Activated T-helper 17 cell treated with anti-CD3 and anti-CD28 coated beads, Interleukin-2, amount 50 U/mL, for 72 hours (primary cell): Measurements from ENCODE around the gene CBX8. TPM values are rescaled to one million over a fixed set of nuclear protein-coding genes. Genes with fewer than 3 reads are reported as not detected.

Experiments used
- ATAC-seq: fragments of 150-1000 bp; cut with Tn5 transposase; replicated peaks from 2 replicates; pipeline ENCODE4 v1.10.0; 2021; ENCODE audit warnings: mild to moderate bottlenecking, moderate library complexity
- H3K27ac Mint-ChIP-seq: one replicate; pipeline ENCODE4 v1.8.0; 2022; ENCODE audit warnings: mixed read lengths
- H3K27me3 Mint-ChIP-seq: one replicate; pipeline ENCODE4 v1.8.0; 2022; ENCODE audit warnings: mixed read lengths
- H3K36me3 Mint-ChIP-seq: one replicate; pipeline ENCODE4 v1.8.0; 2022; ENCODE audit warnings: low read depth, mild to moderate bottlenecking, mixed read lengths
- H3K4me1 Mint-ChIP-seq: one replicate; pipeline ENCODE4 v1.8.0; 2022; ENCODE audit warnings: mixed read lengths
- H3K4me3 Mint-ChIP-seq: one replicate; pipeline ENCODE4 v1.8.0; 2022; ENCODE audit warnings: mild to moderate bottlenecking, mixed read lengths
- H3K9me3 Mint-ChIP-seq: one replicate; pipeline ENCODE4 v1.8.0; 2022; ENCODE audit warnings: mixed read lengths
- total RNA-seq, 2 donors: library from RNA; stranded (reverse); gene quantifications; one replicate each; pipeline ENCODE4 v1.2.3, GENCODE V29; 2022

CBX8 gene
- total RNA-seq, 2 donors from 2014 or later = 1.6 to 5.5 TPM

GRCh38 chr17:79818026-79818758 is 21.3 kb upstream of the CBX8 start:
- no peaks in the 10 kb centered on the region for H3K9me3 Mint-ChIP-seq
- H3K4me3 Mint-ChIP-seq = no peak overlapping the region
- peaks cover 6% of the 10 kb centered on the region for H3K4me1 Mint-ChIP-seq
- peaks cover 21% of the 10 kb centered on the region for H3K27me3 Mint-ChIP-seq
- no peak overlapping the region for H3K27ac Mint-ChIP-seq
- peaks cover 6% of the 10 kb centered on the region for H3K36me3 Mint-ChIP-seq
- no peak for ATAC-seq

- Mint-ChIP-seq H3K27ac (no peak overlapping the region), H3K4me3 (no peak overlapping the region)
Observed at GRCh38 chr17:79815836-79816461, 19.1 kb upstream of the CBX8 start.

GRCh38 chr17:79814974-79815835 is 18.3 kb upstream of the CBX8 start:
- Mint-ChIP-seq H3K4me3 (no peak overlapping the region), H3K27ac (no peak overlapping the region), H3K4me1 (peaks cover 10% of the 10 kb centered on the region), H3K36me3 (peaks cover 6% of the 10 kb centered on the region), H3K27me3 (peaks cover 32% of the 10 kb centered on the region), H3K9me3 (no peaks in the 10 kb centered on the region)
- ATAC-seq = no peak

More at GRCh38 chr17:79815836-79816461, 19.1 kb upstream of the CBX8 start:
- ATAC-seq = no peak
- Mint-ChIP-seq H3K9me3 (no peaks in the 10 kb centered on the region), H3K27me3 (peaks cover 28% of the 10 kb centered on the region), H3K36me3 (peaks cover 6% of the 10 kb centered on the region), H3K4me1 (peaks cover 7% of the 10 kb centered on the region)

- H3K4me3 Mint-ChIP-seq = peak overlapping the region; percentile 62
- no peaks in the 10 kb centered on the region for H3K9me3 Mint-ChIP-seq
- no peak for ATAC-seq
- peaks cover 10% of the 10 kb centered on the region for H3K4me1 Mint-ChIP-seq
- peaks cover 6% of the 10 kb centered on the region for H3K36me3 Mint-ChIP-seq
- H3K27ac Mint-ChIP-seq = no peak overlapping the region
- peaks cover 32% of the 10 kb centered on the region for H3K27me3 Mint-ChIP-seq
Observed at GRCh38 chr17:79814127-79814973, 17.5 kb upstream of the CBX8 start.

DNA sequence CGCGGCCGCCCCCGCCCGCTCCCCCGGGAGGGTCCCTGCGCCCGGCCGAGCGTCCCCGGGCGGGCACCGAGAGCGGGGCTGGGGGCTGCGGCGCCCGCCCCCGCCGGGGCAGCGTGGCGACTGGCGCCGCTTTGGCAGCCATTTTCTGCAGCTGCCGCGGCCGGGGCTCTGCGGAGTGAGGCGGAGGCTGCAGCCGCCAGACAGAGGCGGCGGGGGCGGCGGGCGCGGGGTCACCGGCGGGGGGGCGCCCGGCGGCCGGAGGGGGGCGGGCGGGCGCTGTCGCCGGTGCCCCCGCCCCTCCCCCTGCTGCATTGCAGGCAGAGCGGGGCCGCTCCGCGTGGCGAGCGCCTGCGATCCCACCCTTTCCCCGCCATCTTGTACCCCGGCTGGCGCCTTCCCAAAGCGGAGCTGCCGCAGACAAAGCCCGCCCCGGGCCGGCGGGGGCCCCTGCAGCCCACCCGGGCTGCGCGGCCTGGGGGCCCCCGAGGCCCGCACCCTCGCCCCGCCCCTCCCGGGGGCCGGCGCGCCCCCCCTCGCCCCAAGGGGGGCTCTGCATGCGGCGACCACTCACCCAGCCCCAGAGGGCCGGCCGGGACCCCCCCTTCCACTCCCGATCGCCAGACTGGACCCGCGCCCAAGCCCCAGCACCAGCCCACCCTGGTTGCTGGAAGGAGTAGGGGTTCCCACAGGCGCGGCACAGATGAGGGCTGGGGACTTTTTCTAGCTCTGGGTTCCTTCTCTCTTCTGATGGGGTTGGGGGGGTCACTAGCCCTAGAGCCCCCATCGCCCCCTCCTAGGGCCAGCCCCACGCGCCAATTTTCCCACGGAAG is 16.6 kb upstream of the CBX8 start:
- Mint-ChIP-seq H3K36me3 (peaks cover 6% of the 10 kb centered on the region), H3K27me3 (peaks cover 37% of the 10 kb centered on the region), H3K4me1 (peaks cover 10% of the 10 kb centered on the region), H3K27ac (no peak overlapping the region), H3K9me3 (no peaks in the 10 kb centered on the region), H3K4me3 (peak overlapping the region; percentile 62)
- ATAC-seq = no peak

- Mint-ChIP-seq H3K27me3 (peaks cover 41% of the 10 kb centered on the region), H3K36me3 (peaks cover 6% of the 10 kb centered on the region), H3K9me3 (no peaks in the 10 kb centered on the region), H3K4me1 (peaks cover 10% of the 10 kb centered on the region), H3K4me3 (peak overlapping the region; percentile 35), H3K27ac (no peak overlapping the region)
- ATAC-seq = no peak
Observed at GRCh38 chr17:79812353-79813258, 15.7 kb upstream of the CBX8 start.

- Mint-ChIP-seq H3K9me3 (no peaks in the 10 kb centered on the region), H3K27me3 (peaks cover 44% of the 10 kb centered on the region), H3K4me3 (peak overlapping the region; percentile 35), H3K27ac (no peak overlapping the region), H3K36me3 (peaks cover 6% of the 10 kb centered on the region), H3K4me1 (peaks cover 10% of the 10 kb centered on the region)
- no peak for ATAC-seq
Observed at GRCh38 chr17:79811868-79812352, 15.0 kb upstream of the CBX8 start.

DNA sequence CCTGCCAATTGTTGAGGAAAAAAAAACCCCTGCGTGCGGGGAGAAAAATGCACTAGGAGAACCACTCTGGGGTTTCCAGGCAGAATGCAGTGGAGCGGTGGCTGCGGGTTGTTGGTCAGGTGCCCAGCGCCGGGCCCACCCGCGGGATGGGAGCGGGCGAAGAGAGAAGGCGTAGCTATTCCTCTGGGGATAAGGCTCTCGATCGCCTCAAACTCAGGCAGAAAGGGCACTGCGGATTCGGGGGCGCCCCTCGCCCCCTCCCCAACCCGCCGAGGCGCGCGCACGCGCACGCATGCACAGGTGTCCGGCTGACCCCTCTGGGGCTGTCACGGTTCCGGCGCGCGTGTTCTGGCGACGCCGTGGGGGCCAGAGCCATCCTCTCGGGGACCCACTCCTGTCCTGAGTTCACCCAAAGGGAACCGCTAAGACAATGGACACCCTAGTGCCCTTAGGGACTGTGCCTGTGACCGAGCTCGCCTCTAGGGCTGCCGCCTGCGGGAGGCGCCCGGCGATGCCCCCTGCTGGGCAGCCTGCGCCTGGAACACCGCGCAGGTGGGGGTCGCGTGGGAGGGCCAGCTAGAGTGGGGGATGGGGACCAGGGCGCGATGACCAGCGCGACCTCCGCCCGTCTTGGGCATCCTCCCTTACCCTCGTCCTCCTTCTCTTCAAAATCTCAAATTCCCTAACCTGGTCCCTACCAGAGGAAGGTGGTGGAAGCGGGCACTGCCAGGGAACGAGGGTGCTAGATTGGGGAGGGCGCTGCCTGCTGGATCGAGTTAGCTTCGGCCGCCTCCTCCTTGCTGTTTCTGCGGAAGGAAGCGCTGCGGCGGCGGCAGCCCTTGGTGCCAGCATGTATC is 14.4 kb upstream of the CBX8 start:
- ATAC-seq = peak; percentile 18
- Mint-ChIP-seq H3K4me3 (peak overlapping the region; percentile 35), H3K27ac (no peak overlapping the region)

DNA sequence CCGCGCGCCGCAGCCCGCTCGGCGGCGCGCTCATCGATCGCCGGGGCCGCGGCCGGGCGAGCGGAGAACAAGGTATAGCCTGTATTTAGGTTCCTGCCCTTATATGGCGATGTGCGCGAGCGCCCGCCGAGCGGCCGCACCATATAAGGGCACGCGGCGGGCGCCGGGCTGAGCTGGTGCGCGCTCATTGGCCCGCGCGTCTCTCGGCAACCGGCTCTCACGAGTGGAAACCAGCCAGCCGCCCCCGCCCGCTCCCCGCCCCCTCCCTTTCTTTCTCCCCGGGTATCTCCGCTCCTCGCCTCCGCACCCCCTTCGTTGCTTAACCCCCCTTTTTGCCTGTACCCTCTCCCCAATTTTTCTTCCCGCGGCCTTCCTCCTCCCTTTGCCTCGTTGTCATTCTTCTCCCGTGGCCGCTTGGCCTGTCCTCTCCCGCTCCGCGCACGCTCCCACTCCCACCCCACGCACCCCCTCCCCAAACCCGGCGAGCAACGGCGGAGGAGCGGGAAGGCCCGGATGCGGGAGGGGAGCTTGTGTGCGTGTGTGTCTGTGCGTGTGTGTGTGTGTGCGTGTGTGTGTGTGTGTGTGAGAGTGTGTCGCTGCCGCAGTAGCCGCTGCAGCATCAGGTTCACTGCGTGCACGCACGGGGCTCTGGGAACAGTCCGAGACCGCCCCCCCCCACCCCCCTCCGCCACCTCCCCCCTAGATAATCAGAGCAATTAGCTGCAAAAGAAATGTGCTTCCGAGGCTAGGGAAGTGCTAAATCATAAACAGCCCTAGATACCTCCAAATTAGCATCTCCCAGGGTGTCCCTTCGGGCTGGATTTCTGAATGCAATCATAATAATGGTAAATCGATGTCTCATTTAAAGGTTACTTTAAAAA is 13.5 kb upstream of the CBX8 start:
- H3K4me1 Mint-ChIP-seq = peaks cover 14% of the 10 kb centered on the region
- no peaks in the 10 kb centered on the region for H3K9me3 Mint-ChIP-seq
- H3K27me3 Mint-ChIP-seq = peaks cover 49% of the 10 kb centered on the region
- peak overlapping the region; percentile 33 for H3K4me3 Mint-ChIP-seq
- peaks cover 6% of the 10 kb centered on the region for H3K36me3 Mint-ChIP-seq
- H3K27ac Mint-ChIP-seq = no peak overlapping the region
- peak; percentile 96 for ATAC-seq

More for the DNA sequence above, 14.4 kb upstream of the CBX8 start:
- peaks cover 6% of the 10 kb centered on the region for H3K36me3 Mint-ChIP-seq
- peaks cover 46% of the 10 kb centered on the region for H3K27me3 Mint-ChIP-seq
- H3K4me1 Mint-ChIP-seq = peaks cover 10% of the 10 kb centered on the region
- H3K9me3 Mint-ChIP-seq = no peaks in the 10 kb centered on the region

DNA sequence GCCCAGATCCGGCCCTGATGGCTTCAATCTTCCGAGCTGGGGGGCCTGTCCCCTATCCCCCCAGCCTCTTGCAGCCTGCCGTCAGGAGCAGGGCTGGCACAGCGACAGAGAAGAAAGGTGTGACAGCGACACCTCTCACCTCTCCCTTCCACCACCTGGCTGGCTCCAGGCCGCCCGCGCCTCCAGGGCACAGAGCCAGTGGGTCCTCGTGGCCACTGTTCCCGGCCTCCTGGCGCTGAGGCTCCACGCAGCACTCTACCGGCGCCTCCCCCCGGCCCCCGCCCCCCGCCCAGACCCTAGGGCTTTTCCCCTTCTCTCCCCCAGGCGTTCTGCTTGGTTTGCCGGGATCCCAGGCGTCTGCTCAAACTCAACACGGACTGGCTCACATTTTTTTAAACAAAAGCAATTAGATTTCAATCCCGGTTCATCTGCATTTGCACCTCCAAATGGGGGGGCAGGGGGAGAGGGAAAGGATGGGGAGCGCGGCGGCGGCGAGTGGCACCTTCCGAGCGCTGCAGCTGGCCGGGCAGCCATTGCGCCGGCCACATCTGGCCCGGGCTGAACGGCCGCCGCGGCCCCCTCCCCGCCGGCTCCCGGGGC is 12.8 kb upstream of the CBX8 start:
- peak overlapping the region; percentile 33 for H3K4me3 Mint-ChIP-seq
- H3K27ac Mint-ChIP-seq = no peak overlapping the region
- H3K27me3 Mint-ChIP-seq = peaks cover 54% of the 10 kb centered on the region

More for the DNA sequence above, 12.8 kb upstream of the CBX8 start:
- Mint-ChIP-seq H3K4me1 (peaks cover 20% of the 10 kb centered on the region), H3K9me3 (peaks cover 2% of the 10 kb centered on the region), H3K36me3 (peaks cover 9% of the 10 kb centered on the region)
- ATAC-seq = no peak
